ENCODE measurements around the gene TRPM7. TPM values are rescaled to one million over a fixed set of nuclear protein-coding genes. Genes with fewer than 3 reads are reported as not detected.
"Not testable (repeated sequence)": the region's sequence is repeated elsewhere in the genome, so short reads cannot be mapped to it uniquely, and the experiment has no call there.

Gene TRPM7
- total RNA-seq, 1 donor from 2014 or later, result 31.4 TPM

DNA sequence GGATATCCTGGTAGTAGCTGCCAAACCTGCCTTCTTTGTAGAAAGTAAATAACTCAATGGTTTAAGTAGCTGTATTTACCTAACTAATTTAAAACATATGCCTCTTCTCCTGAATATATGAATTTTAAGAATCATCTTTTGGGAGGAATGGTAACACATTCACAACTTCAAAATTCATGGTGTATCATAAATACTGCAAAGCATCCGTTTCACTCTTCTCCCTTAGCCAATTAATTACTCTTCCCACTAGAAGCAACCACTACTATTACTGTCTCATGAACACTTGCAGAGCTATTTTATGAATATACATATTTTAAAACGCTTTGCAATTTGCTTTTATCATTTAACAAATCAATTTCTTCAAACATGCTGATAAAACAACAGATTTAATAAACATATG lies 81.1 kb downstream of the TRPM7 start:
- intact Hi-C loops (cut with micrococcal nuclease), result no loop called here
- ATAC-seq, result no peak
- DNase-seq, result no peak

- DNase-seq; ATAC-seq; intact Hi-C loops (cut with micrococcal nuclease): not testable (repeated sequence)
Measured at GRCh38 chr15:50602028-50602427, 84.6 kb downstream of the TRPM7 start.

DNA sequence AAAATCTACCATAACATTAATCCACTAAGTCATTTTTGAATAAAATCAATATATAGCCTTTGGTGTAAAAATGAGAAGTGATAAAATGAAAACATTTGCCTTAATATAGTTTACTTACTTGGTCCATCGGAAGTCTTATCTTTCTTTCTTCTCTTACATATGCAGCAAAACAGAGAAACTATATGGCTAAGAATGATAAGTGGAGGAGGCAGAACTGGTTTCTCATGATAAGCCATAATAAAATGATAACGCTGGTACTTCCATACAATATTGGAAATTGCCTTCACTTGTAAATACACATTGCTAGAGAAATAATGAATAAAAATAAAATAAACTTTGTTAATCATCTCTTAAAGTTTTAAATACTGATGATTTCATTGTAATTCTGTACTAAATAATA lies 92.3 kb downstream of the TRPM7 start:
- ATAC-seq (no peak), DNase-seq (no peak)
- intact Hi-C loops (cut with micrococcal nuclease), result no loop called here

GRCh38 chr15:50593761-50594160 lies 92.8 kb downstream of the TRPM7 start:
- intact Hi-C loops (cut with micrococcal nuclease), result no loop called here
- ATAC-seq (no peak), DNase-seq (no peak)

GRCh38 chr15:50590288-50590687 lies 96.3 kb downstream of the TRPM7 start:
- intact Hi-C loops (cut with micrococcal nuclease), result no loop called here
- DNase-seq (no peak), ATAC-seq (no peak)

GRCh38 chr15:50577492-50577891 lies 109.1 kb downstream of the TRPM7 start:
- DNase-seq (no peak), ATAC-seq (no peak)
- intact Hi-C loops (cut with micrococcal nuclease), result no loop called here

- ATAC-seq (no peak), DNase-seq (no peak)
- intact Hi-C loops (cut with micrococcal nuclease), result no loop called here
Measured at GRCh38 chr15:50576166-50576565, 110.4 kb downstream of the TRPM7 start.

DNA sequence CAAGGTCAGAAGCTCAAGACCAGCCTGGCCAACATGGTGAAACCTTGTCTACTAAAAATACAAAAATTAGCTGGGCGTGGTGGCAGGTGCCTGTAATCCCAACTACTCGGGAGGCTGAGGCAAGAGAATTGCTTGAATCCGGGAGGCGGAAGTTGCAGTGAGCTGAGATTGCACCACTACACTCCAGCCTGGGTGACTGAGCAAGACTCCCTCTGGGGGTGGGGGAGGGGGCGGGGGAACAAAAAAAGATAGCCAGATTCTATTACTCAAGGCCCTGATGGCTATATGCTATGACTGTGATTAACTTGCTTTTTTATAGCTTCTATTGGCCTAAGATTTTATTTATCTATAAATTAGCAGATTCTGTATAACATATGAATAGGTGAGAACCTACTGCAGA lies 112.8 kb downstream of the TRPM7 start:
- intact Hi-C loops (cut with micrococcal nuclease); DNase-seq; ATAC-seq: not testable (repeated sequence)

- ATAC-seq (no peak), DNase-seq (no peak)
- intact Hi-C loops (cut with micrococcal nuclease), result loop anchor here (10.0 kb wide), 1 partner anchor 61 kb away; no protein-coding TSS in a partner anchor
Measured at GRCh38 chr15:50563756-50564155, 122.8 kb downstream of the TRPM7 start.

DNA sequence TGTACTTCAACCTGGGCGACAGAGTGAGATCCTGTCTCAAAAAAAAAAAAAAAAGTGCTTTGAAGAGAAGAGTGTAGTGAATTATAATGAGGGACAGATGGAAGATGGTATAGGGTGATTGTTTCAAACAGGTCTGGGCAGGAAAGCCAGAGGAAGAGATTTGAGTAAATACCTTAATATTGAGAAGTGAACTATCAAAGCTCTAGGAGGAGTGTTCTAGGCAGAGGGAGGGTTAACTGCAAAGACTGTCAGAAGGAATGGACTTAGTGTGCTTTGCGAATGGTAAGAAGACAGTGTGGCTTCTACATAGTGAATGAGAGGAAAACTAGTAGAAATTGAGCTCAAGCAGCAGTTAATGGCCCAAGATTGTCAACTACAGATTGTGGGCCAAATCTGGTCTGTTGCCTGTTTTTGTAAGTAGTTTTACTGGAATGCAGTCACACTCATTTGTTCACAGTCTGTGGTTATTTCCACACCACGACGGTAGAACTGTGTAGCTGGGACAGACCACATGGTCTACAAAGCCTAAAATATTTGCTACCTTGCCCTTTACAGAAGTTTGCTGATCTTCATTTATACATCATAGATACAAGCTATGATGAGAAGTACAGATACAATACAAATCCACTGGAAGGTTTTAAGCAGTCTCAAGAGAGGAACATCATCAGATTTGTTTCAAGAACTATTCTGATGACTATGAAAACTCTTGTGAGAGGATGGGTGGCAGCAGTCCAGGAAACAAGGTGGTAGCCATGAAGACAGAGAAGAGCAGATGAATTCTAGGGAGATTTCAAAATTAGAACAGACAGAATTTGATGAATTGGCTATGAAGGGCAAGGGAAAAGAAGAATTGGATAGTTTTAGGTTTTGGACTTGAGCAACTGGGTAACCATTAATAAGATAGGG lies 123.6 kb downstream of the TRPM7 start:
- intact Hi-C loops (cut with micrococcal nuclease), result loop anchor here (10.0 kb wide), 1 partner anchor 62 kb away; no protein-coding TSS in a partner anchor
- no peak for ATAC-seq
- DNase-seq, result no peak

GRCh38 chr15:50558012-50558411 lies 128.6 kb downstream of the TRPM7 start:
- DNase-seq, result no peak
- ATAC-seq, result no peak
- intact Hi-C loops (cut with micrococcal nuclease), result no loop called here

DNA sequence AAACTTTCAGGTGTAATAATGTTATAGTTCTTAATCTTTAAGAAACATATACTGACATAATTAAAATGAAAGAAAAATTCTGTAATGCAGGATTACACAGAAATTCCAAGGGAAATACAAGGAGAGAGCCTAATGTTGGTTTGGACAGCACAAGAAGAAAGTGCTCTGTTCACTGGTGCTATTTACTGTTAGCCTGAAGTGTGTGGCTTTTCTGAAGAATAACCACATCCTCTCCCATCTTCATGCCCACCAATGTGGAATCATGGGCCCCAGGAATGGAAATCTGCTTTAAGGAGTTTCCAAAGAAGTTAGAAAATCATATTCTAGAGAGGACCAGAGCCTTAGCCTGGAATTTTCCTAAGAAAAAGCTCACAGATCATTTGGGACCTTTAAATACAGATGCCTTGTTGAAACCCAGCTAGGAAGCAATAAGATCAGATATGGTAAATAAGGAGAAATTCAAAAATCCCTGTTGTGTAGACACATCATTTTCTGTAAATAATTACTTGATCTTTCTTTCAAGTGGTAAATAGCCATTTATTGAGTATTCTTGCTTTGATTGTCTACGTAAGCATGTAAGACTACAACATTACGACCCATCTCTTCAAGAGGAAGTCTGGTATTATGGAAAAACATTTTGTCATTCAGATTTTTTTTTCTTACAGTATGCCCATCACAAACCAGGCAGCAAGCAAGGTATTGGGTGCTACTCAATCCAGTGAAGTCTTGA lies 129.8 kb downstream of the TRPM7 start:
- no peak for DNase-seq
- intact Hi-C loops (cut with micrococcal nuclease), result no loop called here
- no peak for ATAC-seq

- intact Hi-C loops (cut with micrococcal nuclease), result no loop called here
- DNase-seq, result no peak
- ATAC-seq, result no peak
Measured at GRCh38 chr15:50552238-50552637, 134.4 kb downstream of the TRPM7 start.

DNA sequence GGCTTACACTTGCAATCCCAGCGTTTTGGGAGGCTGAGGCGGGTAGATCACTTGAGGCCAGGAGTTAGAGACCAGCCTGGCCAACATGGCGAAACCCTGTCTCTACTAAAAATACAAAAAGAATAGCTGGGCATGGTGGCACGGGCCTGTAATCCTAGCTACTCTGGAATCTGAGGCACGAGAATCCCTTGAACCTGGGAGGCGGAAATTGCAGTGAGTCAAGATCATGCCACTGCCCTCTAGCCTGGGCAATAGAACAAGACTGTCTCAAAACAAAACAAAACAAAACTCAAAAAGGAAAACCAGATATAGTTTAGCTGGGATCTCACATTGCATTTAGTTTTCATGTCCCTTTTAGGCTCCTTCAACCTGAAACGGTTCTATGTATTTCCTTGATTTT lies 137.3 kb downstream of the TRPM7 start:
- intact Hi-C loops (cut with micrococcal nuclease), result no loop called here
- DNase-seq, result no peak
- no peak for ATAC-seq

DNA sequence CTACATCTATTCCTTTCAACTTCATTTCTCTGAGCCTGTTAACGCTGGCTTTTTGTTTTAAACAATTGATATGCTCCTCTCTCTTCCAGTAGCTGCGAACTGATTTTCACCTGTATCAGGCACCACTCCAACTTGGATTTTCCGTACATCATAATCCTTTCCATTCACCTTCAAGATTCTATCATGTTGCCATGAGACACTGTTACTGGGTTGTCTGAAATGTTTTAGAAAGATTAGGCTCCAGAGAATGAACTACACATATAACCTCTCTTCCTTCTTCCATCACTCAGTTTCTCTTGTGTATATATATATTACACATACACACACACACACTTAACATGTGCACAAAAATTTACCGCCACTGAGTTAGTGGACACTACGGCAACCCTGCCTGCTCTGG lies 140.0 kb downstream of the TRPM7 start, which contains the start of gene USP50:
USP50 (minus strand) TSS at position 101 of the 400 bp plus-strand sequence. CDS start 141 bp downstream, outside the sequence.
- ATAC-seq (no peak), DNase-seq (no peak)
- intact Hi-C loops (cut with micrococcal nuclease), result no loop called here

- ATAC-seq (no peak), DNase-seq (no peak)
- intact Hi-C loops (cut with micrococcal nuclease), result no loop called here
Measured at GRCh38 chr15:50544368-50544767, 142.2 kb downstream of the TRPM7 start.

DNA sequence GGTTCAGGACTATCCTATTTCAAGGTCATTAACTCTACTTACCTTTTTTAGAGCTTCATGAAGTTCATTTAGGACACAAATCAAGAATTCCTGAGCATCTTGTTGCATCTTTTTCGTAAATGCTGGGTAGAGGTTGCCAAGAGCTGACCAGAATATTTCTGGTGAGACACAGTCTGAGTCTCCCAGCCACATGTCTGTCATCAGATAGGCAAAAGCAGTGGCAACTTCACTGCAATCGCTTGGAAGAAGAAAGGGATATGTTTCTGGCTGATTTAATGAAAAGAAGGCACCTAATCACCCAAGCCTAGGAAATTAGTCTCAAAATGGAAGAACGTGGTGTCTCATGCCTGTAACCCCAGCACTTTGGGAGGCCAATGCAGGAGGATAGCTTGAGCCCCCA lies 143.0 kb downstream of the TRPM7 start:
- intact Hi-C loops (cut with micrococcal nuclease), result no loop called here
- ATAC-seq (no peak), DNase-seq (no peak)

DNA sequence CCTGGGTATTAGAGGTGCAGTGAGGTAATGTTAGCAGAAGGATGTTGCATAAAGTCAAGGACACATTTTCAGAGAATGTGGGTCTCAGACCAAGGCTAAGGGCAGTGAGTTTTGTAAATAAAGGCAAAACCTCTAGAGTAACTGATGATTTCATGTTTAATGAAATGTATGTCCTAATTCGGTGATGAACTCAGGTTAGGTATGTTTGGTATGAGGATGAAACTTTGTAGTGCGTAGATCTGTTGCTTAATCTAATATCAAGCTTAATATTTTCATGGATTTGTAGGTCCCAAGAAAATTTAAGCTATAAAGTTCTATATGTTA lies 143.7 kb downstream of the TRPM7 start:
- intact Hi-C loops (cut with micrococcal nuclease), result no loop called here
- no peak for ATAC-seq
- no peak for DNase-seq

DNA sequence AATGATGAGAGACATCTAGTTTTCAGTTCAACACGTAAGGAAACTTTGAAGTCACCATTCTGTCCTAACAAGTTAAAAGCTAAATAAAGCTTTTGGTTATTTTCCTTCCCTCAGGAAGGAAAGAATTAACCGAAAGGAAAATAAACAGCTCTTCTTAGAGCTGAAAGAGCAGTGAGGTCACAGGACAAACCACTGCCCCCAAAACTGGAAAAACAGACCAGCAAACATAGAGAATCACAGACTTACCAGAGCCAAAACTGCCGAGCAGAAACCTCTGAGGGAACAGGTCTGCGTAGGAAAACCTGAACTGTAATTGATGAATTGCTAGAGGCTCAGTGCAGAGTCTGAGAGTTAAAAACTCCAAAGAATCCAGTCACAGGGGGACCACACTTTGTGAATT lies 154.8 kb downstream of the TRPM7 start:
- DNase-seq (no peak), ATAC-seq (no peak)
- intact Hi-C loops (cut with micrococcal nuclease), result no loop called here

- intact Hi-C loops (cut with micrococcal nuclease), result no loop called here
- no peak for DNase-seq
- no peak for ATAC-seq
Measured at GRCh38 chr15:50531163-50531562, 155.4 kb downstream of the TRPM7 start.
